AG08396 (cell line): ENCODE data around the gene DGCR6L.
"Not testable (repeated sequence)": the region's sequence is repeated elsewhere in the genome, so short reads cannot be mapped to it uniquely, and the experiment has no call there.

ENCODE experiments used
- DNase-seq: peaks from one replicate; pipeline ENCODE4 v3.0.0; 2012; ENCODE audit warnings: low spot score, mixed read lengths

Gene DGCR6L

DNA sequence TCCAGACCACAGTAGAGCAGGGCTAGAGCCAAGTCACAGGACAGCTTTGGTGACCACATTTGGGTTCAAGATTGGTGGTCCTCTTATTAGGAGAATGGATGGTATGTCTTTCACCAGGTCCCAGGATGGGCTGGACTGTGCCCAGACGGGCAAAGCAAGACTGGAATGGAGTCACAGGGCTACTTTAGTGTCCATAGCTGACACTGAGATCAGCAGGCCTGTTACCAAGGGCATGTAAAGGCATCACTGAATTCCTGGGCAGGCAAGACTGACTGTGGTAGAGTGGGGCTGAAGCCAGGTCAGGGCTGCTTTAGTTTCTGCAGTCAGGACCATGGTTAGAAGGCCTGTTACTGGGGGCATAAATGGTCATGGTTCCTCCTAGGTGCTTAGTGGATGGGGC is 6.1 kb upstream of the DGCR6L start:
- not testable (repeated sequence) for DNase-seq

- no peak for DNase-seq
Measured at GRCh38 chr22:20324139-20324516, 4.3 kb upstream of the DGCR6L start.

DNA sequence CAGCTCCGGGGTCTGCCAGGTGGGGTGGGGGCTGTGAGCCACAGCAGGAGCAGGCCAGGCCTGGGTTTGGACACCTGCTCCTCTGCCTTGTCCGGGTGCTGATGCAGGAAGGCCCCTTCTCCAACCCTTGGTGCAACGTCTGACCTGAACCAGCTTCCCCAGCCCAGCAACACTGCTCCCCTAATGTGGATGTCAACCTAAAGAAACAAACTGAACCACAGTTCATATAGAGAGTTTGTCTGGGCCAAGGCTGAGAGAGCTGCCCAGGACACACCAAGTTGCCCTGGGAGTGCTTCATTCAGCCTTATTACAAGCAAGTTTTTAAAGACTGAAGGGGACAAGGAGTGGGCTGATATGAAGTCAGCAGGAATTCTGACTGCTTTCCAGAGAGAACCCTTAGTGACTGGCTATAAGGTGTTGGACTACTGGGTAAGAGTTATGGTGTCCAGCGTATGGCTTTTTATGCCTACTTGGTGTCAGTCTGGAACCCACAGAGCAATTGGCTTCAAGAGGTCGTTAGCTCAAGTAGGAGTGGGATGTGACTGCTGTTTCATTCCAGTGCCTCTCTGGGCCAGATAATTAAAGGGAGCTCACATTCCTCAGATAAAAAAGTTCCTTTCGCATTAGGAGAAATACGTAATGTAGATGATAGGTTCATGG is 1.8 kb upstream of the DGCR6L start:
- DNase-seq, result not testable (repeated sequence)

DNA sequence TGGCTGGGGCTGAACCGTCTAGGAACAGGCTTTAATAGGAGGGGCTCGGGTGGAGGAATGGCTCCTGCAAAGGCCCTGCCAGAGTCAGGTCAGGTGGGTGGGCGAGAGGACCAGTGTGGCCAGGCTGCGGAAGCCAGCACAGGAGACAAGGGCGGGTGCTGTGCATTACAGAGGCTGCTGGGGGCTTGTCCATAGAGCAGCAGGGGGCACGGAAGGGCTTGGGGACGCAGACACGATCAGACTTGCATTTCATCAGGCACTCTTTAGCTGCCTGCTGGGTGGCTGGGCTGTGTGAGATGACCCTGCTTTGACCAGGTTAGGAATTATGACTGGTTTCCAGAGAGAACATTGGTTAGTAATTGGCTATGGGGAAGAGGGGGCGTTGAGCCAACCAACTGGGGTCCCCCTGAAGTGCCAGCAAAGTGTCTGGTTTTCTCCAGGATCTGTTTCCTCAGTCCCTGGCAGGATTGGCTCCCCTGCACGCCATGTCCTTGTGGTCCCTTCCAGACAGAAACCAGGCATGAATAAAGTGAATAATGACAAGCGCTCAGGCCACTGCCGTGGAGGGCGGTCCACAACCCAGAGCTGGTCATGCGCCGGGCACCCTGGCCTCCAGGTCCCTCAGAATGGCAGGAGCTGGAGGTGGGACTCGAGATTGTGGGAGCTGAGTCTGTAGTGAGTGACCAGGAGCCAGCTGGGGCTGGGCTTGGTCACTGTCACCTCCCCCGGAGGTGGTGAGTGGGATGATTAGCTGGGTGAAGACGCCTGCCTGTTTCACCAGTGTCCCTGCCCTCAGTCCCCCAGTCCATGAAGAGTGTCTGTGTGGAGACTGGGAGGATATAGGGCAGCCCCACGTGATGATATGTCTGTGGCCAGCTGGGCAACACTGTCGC is 1.0 kb upstream of the DGCR6L start:
- not testable (repeated sequence) for DNase-seq

GRCh38 chr22:20319041-20319744 is 667 bp downstream of the DGCR6L start:
- peak; percentile 37 for DNase-seq

DNA sequence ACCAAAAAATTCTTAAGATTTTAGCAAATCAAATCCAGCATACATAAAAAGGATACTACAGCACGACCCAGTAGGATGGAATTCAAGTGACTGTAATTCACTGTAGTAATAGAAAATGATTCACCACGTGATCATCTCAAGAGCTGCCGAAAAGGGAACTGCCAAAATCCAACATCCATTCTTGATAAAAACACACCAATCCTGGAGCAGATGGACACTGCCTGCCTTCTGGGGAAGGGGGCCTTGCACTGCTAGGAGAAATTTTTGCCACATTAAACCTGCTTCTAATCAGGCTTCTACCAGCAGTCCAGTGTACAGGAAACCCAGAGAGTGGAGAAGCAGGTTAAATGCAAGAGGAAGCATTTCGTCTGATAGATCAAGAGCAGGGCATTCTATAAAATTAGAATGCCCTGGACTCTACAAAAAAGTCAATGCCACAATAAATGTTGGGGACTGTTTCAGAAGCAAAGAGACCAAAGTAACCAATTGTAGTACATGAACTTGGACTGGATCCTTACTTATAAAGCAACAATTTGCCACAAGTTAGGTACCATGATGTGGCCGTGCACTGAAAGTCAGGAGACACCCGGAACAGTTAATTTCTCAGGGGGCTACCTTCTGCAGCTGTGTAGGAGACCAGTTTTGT is 1.7 kb downstream of the DGCR6L start:
- DNase-seq, result not testable (repeated sequence)

- not testable (repeated sequence) for DNase-seq
Measured at GRCh38 chr22:20317402-20318042, 2.3 kb downstream of the DGCR6L start.

DNA sequence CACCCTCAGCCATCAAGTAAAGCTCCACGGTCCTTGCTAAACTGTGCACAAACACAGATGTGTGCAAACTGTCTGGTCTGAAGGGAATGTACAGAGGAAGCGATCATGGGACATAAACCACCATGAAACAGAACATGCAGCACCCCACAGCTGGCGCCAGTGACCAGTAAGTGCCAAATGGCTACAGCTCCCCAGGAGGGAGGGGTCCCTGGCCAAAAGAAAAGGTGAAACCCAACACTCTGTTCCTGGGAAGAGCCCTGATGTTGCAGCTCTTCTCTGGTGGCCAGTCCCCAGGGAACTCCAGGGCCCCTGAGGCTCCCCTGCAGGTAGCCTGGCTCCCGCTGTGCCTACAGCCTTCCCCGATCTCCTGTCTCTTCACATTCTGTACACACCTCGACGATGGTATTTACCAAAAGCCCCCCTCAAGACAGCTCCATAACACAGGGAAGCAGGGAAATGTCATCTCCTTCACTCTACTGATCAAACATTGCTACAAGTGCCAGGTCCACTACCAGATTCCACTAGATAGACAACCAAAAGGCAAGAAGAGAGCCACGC is 2.9 kb downstream of the DGCR6L start:
- no peak for DNase-seq

GRCh38 chr22:20316217-20316843 is 3.5 kb downstream of the DGCR6L start:
- no peak for DNase-seq

DNA sequence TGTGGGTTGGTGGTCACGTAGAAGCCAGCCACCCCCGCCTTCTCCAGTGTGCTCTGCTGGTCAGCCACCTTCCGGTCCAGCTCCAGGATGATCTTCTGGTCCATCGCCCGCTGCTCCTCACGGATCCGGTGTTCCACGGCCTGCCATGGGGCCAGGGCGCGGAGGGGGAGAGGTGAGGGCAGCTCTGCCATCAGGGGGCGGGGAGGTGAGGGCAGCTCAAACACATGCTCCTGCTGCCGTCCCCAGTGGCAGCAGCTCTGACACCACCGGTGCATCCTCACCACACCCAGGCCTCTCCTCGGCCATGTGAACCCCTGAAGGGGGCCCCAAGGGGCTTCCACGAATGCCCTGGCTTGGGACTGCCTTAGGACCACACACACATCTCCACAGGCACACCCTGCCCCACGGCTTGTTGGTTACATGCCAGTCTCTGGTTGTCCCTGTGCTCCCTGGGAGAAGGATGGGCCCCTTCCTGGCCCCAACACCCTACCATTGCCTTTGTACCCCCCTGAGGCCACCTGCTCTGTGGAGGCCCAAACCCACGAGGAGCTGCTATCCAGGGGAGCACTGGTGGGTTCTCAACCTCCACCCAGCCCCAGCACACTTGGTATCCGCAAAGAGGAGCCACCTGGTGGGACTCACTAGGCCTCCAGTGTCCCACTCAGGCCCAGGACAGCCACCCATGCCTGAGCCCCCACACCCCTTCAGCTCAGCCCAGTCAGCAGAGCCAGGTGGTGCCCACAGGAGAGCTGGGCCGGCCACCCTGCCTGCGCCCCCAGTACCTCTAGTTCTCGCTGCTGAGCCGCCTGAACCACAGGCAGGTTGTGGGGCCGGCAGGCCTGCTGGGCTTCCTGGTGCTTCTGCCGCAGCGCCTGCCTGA is 4.3 kb downstream of the DGCR6L start:
- DNase-seq, result no peak

DNA sequence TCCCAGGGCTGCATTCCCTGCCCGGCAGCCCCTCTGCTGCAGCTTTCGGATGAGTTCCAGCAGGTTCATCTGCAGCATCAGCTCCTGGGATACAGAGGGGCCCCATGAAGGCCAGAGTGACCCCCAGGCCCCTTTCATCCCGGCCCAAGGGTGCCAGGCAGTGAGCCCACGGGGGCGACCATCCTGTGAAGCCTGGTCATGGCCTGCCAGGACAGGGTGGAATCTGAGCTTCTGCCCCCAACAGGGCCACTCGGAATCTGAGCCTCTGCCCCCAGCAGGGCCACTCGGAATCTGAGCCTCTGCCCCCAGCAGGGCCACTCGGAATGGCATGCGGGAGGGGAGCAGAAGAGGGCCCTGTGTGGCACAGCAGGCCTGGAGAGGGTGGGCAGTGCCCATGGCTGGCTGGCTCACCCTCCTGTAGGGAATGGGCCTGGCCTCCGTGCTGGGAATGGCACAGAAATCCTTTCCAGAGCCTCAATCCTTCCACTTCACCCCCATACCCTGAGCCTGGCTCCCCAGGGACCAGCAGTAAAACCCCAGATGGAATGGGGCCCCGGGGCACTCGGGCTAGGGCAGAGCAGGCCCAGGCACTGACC is 5.0 kb downstream of the DGCR6L start:
- not testable (repeated sequence) for DNase-seq

DNA sequence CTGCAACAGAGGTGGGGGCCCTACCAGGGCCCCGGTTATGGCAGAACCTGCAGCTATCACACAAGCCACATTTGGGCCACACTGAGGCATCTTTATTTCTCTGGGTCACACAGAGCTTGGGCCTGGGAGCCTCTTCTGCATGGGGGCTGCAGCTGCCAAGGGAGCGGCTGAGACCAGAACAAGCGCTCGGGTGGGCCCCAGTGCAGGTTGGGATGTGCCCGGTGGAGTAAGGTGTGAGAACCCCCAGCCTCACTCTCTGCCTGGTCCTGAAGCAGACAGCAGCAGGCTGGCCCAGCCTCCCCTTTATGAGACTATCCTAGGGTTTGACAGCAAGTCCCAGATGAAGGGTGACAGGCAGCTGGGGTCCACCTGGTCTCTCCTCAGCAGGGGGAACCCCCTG is 5.7 kb downstream of the DGCR6L start:
- DNase-seq, result not testable (repeated sequence)

DNA sequence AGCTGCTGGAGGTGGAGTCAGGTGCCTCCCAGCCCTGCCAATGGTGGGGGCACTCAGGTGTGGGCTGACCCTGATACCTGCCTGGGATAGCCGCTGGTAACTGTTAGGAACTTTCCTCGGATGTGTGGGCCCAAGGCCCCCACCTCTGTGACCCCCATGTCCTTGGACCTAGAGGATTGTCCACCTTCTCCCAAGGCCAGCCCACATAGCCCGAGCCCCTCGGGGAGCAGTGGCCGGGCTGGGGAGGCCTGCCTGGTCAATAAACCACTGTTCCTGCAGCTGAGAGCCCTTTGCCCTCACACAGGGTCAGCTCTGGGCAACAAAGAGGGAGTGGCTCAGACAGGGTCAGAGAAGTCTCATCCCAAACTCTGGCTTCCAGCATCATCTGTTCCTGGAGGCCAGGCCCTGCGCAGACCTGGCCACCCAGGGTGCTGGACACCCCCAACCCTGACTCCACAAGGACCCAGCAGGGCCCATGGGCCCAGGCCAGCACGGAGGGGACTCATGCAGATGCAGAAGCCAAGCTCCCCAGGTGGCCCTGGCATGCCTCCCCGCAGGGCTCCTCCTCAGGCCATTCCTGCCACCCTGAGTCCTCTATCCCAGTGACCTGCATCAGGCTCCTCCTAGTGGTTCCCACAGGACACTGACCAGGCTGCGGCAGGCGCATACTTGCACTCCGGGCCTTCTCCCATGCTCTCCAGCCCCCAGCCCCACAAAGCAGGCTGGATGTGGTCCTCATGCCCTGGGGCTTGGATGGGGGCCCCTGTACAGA is 6.4 kb downstream of the DGCR6L start:
- not testable (repeated sequence) for DNase-seq

DNA sequence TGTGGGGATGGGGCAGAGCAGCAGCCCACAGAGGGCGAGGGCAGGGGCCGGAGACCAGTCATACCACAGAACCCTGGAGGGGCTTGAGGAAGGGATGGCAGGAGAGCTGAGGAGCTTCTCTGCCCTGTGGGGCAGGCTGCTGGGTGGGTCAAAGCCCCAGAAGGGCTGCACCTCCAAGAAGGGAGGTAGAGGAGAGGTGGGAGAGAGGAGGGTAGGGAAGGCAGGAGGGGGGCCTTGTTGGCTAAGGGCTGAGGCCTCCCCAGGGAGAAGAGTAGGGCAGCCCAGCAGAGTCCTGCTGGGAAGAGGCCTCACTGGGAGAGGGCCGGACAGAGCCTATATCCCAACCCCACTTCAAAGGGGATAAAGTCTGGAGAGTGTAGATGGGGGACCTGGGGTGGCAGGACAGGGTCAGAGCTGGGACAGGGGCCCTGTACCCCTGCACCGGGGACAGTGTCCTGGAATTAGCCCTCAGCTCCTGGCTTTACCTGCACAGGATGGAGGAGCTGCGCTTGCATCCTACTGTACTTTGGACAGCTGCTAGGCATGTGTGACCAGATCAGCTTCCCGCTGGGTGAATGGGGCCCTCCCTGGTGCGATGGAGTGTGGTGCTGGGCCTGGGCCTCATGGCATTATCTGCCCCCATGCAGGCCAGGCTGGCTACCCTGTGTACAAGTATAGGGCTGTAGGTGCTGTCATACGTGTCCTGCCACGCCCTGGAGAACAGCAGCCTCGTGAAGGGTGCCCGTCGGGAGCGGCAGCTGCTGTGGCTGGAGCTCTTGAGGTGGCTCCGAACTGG is 7.3 kb downstream of the DGCR6L start:
- no peak for DNase-seq

- DNase-seq, result not testable (repeated sequence)
Measured at GRCh38 chr22:20311249-20312062, 8.4 kb downstream of the DGCR6L start.

DNA sequence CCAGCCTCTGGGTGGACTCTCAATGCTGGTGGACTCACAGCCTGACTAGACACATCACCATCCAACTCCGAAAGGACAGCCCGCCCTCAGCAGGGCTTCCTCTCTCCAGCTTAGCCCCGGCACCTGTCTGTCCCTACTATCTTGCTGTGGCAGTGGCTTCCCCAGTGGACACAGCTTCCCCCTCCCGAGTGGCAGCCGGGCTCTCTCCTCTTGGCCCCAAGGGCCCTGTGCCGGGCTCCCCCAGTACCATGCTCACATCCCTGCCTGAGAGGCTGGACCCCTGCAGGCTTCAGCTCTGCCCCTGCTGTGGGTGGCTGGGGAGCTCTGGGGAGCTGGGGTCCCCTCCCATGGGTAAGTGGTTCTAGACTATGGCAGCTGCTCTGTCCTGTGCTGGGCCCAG is 9.1 kb downstream of the DGCR6L start:
- DNase-seq, result not testable (repeated sequence)

DNA sequence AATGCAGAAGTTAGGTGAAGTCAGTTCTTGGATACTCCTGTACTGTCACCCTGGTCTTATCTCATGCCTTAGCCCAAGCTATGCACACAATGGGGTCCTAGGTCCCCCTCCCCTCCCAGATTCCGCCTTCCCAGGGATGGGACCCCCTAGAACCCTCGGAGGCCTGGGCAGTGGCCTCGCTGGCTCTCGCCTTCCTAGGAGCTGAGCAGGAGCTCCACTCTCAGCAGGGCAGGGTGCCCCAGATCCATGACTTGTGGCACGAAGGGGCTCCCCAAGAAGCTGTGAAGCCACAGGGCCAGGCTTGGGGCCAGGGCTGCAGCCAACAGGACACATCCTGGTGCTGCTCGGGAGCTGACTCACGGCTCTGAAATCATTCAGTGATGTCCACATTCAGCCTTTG is 9.7 kb downstream of the DGCR6L start:
- DNase-seq, result not testable (repeated sequence)
